Aorta (tissue), 5 donors: Measurements from ENCODE around the gene P2RY6. TPM values are rescaled to one million over a fixed set of nuclear protein-coding genes. Genes with fewer than 3 reads are reported as not detected.

Source experiments
- ATAC-seq: fragments of 200-7000 bp; cut with Tn5 transposase; one replicate; pipeline ENCODE4 v1.9.1; 2022; ENCODE audit warnings: moderate library complexity; ENCODE audit not compliant: low FRiP score
- DNase-seq, 2 donors: peaks; one replicate each; pipeline ENCODE4 v3.0.0-alpha.2; 2020
- H3K27ac ChIP-seq, 2 donors: one replicate each; pipeline ENCODE4 v1.5.1; 2013; ENCODE audit warnings: low read length in 2 of 2, mild to moderate bottlenecking in 2 of 2, moderate library complexity in 2 of 2, control low read depth in 1 of 2, inconsistent platforms in 1 of 2, low read depth in 1 of 2
- H3K27me3 ChIP-seq, 2 donors: one replicate each; pipeline ENCODE4 v1.6.1; 2013; ENCODE audit warnings: control low read depth in 1 of 2, low read length in 1 of 2, mild to moderate bottlenecking in 1 of 2, moderate library complexity in 1 of 2; ENCODE audit not compliant: insufficient read depth in 2 of 2, control insufficient read depth in 1 of 2
- H3K36me3 ChIP-seq, 2 donors: one replicate each; pipeline ENCODE4 v1.6.1; 2013; ENCODE audit warnings: control low read depth in 1 of 2, low read length in 1 of 2, mild to moderate bottlenecking in 1 of 2; ENCODE audit not compliant: insufficient read depth in 2 of 2, control insufficient read depth in 1 of 2
- H3K4me1 ChIP-seq, 2 donors: one replicate each; pipeline ENCODE4 v1.6.1; 2013; ENCODE audit warnings: low read length in 2 of 2, control low read depth in 1 of 2, mild to moderate bottlenecking in 1 of 2, moderate library complexity in 1 of 2; ENCODE audit not compliant: insufficient read depth in 2 of 2, control insufficient read depth in 1 of 2
- H3K4me3 ChIP-seq, 2 donors: one replicate each; pipeline ENCODE4 v1.5.1; 2013; ENCODE audit warnings: low read length in 2 of 2, control low read depth in 1 of 2, mild to moderate bottlenecking in 1 of 2
- H3K9me3 ChIP-seq: one replicate; pipeline ENCODE4 v1.6.1; 2013; ENCODE audit warnings: mild to moderate bottlenecking, low read length; ENCODE audit not compliant: control insufficient read depth
- WGBS, 2 donors: extraction: QIAGEN DNeasy Blood & Tissue Kit; methylation state at CpG; one replicate each; pipeline ENCODE4 v1.1.7; 2013; 5-methylcytosine and 5-hydroxymethylcytosine counted together
- intact Hi-C, 2 donors: fragments of 100-400 bp; cut with DNase I; formaldehyde crosslinking; loops; one replicate each; pipeline versions ENCODE4 v1.14.2 to v1.15.0; 2022
- polyA plus RNA-seq, 2 donors: library from polyadenylated mRNA; stranded (reverse); fragments of 200-250 nt; gene quantifications; one replicate each; pipeline ENCODE4 v1.2.3, GENCODE V29; 2013
- total RNA-seq, 2 donors: library from RNA; stranded (reverse); fragmentation: NEBNext Ultra II Directional; extraction: Animal tissue kit (Norgen Biotek cat#: 25700); gene quantifications; one replicate each; pipeline ENCODE4 v1.2.1, GENCODE V29; 2021
- donor health status: healthy with polysubstance abuse.
- donor health status: Bipolar disorder and iron deficiency.
- donor health status: DM: no; HTN: no; CAD: no.
- donor health status: DM: no; HTN: no; CAD: no.
- donor health status: DM: yes; HTN: yes; CAD: no.

The P2RY6 gene
- total and polyA plus RNA-seq, 4 donors: 2.5 to 12.0 (median 5.2) TPM

DNA sequence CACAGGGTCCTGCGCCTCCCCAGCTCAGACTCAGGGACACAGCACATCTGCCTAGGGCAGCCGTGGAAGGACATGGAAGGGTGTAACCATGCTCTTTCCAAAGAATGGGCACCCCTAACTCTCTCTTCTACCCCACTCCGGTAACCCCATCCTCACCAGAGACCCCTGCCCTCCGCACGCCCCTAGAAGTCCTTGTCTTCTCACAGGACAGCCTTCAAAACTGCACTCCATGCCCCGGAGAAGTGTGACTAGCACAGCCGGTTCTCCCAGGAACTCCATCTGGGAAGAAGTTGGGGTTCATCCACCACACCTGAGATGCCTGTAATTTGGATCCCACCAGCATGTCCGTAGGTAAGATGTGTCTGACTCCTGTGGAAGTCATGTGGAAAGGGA lies 29.0 kb upstream of the P2RY6 start:
- ATAC-seq (no peak), DNase-seq (peak in 1 of 2 donors; percentile 33)
- Histone ChIP-seq H3K4me1 (no peaks in the 10 kb centered on the region), H3K4me3 (no peak overlapping the region), H3K27ac (no peak overlapping the region), H3K36me3 (no peaks in the 10 kb centered on the region), H3K27me3 (no peaks in the 10 kb centered on the region), H3K9me3 (no peaks in the 10 kb centered on the region)
- WGBS, 2 donors: 77 to 81% methylated on average over 8 of the region's 8 CpGs
- intact Hi-C loops: loop anchor here (5.0 to 10.0 kb wide), 3 partner anchors 56 to 418 kb away; no protein-coding TSS in a partner anchor

DNA sequence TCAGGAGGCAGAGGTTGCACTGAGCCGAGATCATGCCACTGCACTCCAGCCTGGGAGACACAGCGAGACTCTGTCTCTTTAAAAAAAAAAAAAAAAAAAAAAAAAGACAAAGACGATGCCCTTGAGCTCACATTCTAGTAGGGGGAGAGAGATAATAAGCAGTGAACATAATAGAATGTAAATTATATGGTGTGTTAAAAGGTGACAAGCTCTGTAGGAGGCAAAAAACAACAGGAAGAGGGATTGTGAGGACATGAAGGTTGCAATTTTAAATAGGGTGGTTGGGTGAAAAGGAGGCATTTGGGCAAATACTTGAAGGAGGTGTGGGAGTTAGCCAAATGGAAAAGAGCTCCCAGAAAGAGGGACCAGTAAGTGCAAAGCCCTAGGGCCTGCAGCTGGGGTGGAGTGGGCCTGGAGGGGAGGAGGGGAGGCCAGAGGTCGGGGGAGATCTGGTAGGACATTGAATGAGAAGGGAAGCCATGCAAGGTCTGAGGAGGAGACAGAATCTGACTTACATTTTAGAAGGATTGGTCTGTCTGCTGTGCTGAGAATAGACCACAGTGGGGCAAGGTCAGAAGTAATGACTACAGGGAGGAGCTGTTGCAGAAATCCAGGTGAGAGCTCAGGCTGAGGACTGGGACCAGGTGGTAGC lies 27.4 kb upstream of the P2RY6 start:
- no peaks in the 10 kb centered on the region for H3K4me1 ChIP-seq
- intact Hi-C loops: loop anchor here (5.0 to 10.0 kb wide), 3 partner anchors 57 to 420 kb away; no protein-coding TSS in a partner anchor
- 73% methylated on average over 4 of the region's 4 CpGs for WGBS, 2 donors

DNA sequence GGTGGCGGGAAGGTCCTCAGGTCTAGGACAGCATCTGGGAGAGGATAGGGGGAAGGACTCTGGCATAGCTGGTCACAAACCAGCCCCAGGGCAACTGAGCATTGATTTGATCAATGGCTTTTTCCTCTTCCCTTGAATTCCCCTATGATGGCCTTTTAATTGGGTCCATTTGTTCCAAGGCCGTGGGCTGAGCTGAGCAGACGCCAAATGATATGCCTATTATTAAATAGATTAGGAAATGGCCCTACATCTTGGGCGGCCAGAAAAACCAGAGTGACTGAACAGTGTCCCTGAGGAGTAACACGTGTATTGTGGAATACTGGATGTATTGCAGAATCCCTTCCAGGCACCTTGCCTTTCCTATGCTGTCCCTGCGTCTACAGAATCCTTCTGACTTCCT lies 26.7 kb upstream of the P2RY6 start:
- no peak for ATAC-seq
- intact Hi-C loops: loop anchor here in 1 of 2 donors (10.0 kb wide), 1 partner anchor 421 kb away; no protein-coding TSS in a partner anchor
- DNase-seq: no peak
- 78 to 80% methylated on average over 6 of the region's 6 CpGs for WGBS, 2 donors
- Histone ChIP-seq H3K4me3 (no peak overlapping the region), H3K4me1 (no peaks in the 10 kb centered on the region), H3K27ac (no peak overlapping the region), H3K27me3 (no peaks in the 10 kb centered on the region), H3K36me3 (no peaks in the 10 kb centered on the region), H3K9me3 (no peaks in the 10 kb centered on the region)

More for the DNA sequence above, 27.4 kb upstream of the P2RY6 start:
- peak; percentile 21 to 35 for DNase-seq
- H3K27me3 ChIP-seq: no peaks in the 10 kb centered on the region
- no peaks in the 10 kb centered on the region for H3K9me3 ChIP-seq
- no peak for ATAC-seq
- H3K4me3 ChIP-seq: no peak overlapping the region
- no peak overlapping the region for H3K27ac ChIP-seq
- no peaks in the 10 kb centered on the region for H3K36me3 ChIP-seq

DNA sequence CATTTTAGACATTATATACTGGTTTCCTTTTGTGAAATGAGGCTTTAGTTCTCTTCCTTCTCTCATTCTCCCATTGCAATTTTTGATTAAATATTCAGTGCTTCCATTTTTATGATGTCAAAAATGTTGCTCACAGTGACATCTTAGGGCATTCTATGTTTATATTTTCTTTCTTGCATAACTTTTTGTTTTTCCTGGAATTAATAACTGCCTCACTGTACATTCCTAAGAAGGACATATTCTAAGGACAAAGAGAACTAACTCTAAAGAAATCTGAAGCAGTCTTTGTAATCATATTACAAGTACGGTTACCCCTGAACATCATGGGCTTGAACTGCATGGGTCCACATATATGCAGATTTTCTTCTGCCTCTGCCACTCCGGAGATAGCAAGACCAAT lies 25.8 kb upstream of the P2RY6 start:
- H3K9me3 ChIP-seq: no peaks in the 10 kb centered on the region
- WGBS, 2 donors: 49 to 63% methylated on average over 2 of the region's 2 CpGs
- intact Hi-C loops: loop anchor here in 1 of 2 donors (10.0 kb wide), 1 partner anchor 422 kb away; no protein-coding TSS in a partner anchor
- no peak for ATAC-seq
- H3K4me3 ChIP-seq: no peak overlapping the region
- H3K4me1 ChIP-seq: no peaks in the 10 kb centered on the region
- H3K36me3 ChIP-seq: no peaks in the 10 kb centered on the region
- H3K27ac ChIP-seq: no peak overlapping the region
- DNase-seq: no peak
- no peaks in the 10 kb centered on the region for H3K27me3 ChIP-seq

DNA sequence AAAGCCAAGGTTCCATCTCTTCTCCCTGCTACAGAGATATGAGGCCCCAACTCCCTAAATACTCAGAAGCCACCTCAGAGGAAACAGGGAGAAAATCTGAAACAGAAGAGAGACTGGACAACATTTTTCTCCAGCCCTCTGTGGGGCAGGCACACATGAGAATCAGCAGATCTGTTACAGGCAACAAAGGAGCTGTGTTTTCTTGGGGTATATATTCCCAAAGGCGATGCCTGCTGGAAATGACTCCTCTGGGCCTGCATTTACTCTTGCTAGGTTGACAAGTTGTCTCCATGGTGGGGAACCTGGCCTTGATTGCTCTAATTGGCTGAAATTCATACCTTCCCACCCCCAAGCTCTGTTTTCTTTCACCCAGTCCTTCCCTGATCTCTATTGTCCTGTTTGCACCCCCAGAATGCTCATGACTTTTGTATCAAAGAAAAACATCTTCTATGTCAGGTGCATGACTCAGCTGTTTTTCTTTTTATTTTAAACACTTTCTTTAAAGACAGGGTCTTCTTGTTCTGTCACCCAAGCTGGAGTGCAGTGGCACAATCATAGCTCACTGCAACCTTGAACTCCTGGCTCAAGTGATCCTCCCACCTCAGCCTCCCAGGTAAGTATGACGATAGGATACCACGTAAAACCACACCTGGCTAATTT lies 23.5 kb upstream of the P2RY6 start:
- Histone ChIP-seq H3K9me3 (no peaks in the 10 kb centered on the region), H3K36me3 (no peaks in the 10 kb centered on the region), H3K4me3 (no peak overlapping the region), H3K4me1 (no peaks in the 10 kb centered on the region), H3K27ac (no peak overlapping the region), H3K27me3 (no peaks in the 10 kb centered on the region)
- WGBS, 2 donors: 94 to 96% methylated on average over 3 of the region's 3 CpGs
- intact Hi-C loops: loop anchor here in 1 of 2 donors (10.0 kb wide), 1 partner anchor 424 kb away; no protein-coding TSS in a partner anchor
- ATAC-seq: no peak
- no peak for DNase-seq

DNA sequence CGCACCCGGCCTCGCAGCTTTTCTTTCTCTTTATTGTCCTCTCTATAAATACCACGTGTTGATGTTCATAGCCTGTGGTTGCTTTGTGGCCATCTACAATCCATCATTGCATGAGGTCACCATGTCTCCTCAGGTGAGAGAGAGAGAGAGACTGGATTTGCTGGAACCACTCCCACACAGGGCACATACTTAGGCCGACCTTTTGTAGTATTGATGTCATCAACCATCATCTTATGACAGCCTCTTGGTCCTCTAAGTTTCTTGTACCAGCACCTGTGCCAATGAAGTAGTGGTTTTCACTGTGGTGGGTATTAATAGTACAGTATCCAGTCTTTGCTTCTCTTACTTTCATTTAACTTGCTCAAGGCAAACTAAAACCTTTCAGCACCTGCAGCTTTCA lies 22.8 kb upstream of the P2RY6 start:
- WGBS, 2 donors: 77 to 82% methylated on average over 5 of the region's 5 CpGs
- ATAC-seq (no peak), DNase-seq (no peak)
- intact Hi-C loops: loop anchor here in 1 of 2 donors (10.0 kb wide), 1 partner anchor 425 kb away; no protein-coding TSS in a partner anchor
- H3K36me3 ChIP-seq: no peaks in the 10 kb centered on the region
- no peaks in the 10 kb centered on the region for H3K9me3 ChIP-seq
- H3K27ac ChIP-seq: no peak overlapping the region
- no peaks in the 10 kb centered on the region for H3K27me3 ChIP-seq
- H3K4me3 ChIP-seq: no peak overlapping the region
- H3K4me1 ChIP-seq: no peaks in the 10 kb centered on the region

DNA sequence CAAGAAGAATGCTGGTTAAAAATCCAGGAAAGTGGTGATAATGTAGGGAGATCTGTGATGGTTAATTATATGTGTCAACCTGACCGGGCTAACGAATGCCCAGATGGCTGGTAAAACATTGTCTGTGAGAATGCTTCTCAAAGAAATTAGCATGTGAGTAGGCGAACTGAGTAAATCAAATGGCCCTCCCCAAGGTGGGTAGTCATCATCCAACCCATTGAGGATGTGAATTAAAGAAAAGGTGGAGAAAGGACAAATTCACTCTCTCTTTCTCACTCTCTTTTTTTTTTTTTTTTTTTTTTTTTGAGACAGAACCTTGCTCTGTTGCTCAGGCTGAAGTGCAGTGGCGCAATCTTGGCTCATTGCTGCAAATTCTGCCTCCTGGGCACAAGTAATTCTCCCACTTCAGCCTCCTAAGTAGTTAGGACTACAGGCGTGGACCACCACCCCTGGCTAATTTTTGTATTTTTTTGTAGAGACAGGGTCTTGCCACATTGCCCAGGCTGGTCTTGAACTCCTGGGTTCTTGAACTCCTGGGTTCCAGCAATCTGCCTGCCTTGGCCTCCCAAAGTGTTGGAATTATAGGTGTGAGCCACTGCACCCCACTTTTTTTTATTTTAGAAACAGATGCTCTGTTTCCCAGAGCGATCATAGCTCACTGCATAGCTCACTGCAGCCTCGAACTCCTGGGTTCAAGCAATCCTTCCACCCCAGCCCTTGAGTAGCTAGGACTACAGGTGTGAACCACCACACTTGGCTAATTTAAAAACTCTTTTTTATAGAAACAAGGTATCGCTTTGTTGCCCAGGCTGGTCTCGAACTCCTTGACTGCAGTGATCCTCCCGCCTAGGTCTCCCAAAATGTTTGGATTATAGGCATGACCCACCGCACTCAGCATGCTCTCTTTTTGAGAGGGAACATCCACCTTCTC lies 22.0 kb upstream of the P2RY6 start:
- H3K36me3 ChIP-seq: no peaks in the 10 kb centered on the region
- WGBS, 2 donors: 93 to 94% methylated on average over 11 of the region's 11 CpGs
- intact Hi-C loops: loop anchor here in 1 of 2 donors (10.0 kb wide), 1 partner anchor 425 kb away; no protein-coding TSS in a partner anchor

DNA sequence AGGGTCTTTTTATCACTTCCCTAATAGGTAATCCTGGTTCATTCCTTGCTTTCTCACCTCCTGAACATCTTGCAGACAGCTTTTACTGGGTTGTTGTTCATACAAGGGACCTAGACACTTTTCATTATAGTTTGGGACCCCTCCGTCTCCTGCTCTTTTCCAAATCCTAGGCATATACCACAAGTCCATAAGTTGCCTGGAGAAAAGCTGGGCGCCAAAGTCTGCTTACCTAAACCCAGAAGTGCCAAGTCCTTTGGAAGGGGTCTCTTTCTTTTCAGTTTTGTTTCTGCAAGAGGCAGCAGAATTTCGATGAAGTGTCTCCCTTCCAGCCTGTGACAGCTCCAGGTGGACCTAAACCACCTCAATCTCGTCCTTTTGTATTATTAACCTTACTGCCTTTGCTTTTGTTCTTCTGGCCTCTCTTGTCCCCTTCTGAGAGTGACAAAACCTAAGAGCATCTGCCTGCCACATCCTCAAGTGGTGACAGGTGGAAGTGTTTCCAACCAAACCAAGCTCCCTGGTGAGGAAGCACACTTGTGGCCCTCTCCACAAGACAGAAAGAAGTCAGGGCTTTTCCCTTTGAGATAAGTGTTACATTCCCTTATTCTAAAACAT lies 19.5 kb upstream of the P2RY6 start:
- intact Hi-C loops: no loop called here
- no peaks in the 10 kb centered on the region for H3K36me3 ChIP-seq
- ATAC-seq (no peak), DNase-seq (no peak)
- no peaks in the 10 kb centered on the region for H3K27me3 ChIP-seq
- no peaks in the 10 kb centered on the region for H3K9me3 ChIP-seq
- WGBS, 2 donors: 86 to 87% methylated on average over 4 of the region's 4 CpGs
- no peak overlapping the region for H3K27ac ChIP-seq
- no peak overlapping the region for H3K4me3 ChIP-seq
- no peaks in the 10 kb centered on the region for H3K4me1 ChIP-seq

More for the DNA sequence above, 22.0 kb upstream of the P2RY6 start:
- Histone ChIP-seq H3K27ac (no peak overlapping the region), H3K27me3 (no peaks in the 10 kb centered on the region), H3K4me3 (no peak overlapping the region), H3K4me1 (no peaks in the 10 kb centered on the region), H3K9me3 (no peaks in the 10 kb centered on the region)
- no peak for ATAC-seq
- DNase-seq: peak; percentile 29 to 45
